Transverse colon (tissue), 4 donors: Measurements from ENCODE around the gene CFAP58. TPM values are rescaled to one million over a fixed set of nuclear protein-coding genes. Genes with fewer than 3 reads are reported as not detected.

Experiments
- DNase-seq: peaks from one replicate; pipeline ENCODE4 v3.0.0-alpha.2; 2019
- H3K27ac ChIP-seq, 4 donors: fragments of 200-600 bp; sonication (generic); 2 replicates each; pipeline ENCODE4 v1.5.1; 2016 to 2018; ENCODE audit warnings: inconsistent platforms in 4 of 4
- H3K27me3 ChIP-seq: fragments of 200-600 bp; sonication (generic); 2 replicates; pipeline ENCODE4 v1.5.1; 2017; ENCODE audit warnings: inconsistent platforms
- H3K36me3 ChIP-seq, 4 donors: fragments of 200-600 bp; sonication (generic); 2 replicates each; pipeline ENCODE4 v1.5.1; 2017 to 2019; ENCODE audit warnings: inconsistent platforms in 4 of 4
- H3K4me1 ChIP-seq, 4 donors: fragments of 200-600 bp; sonication (generic); 2 replicates each; pipeline ENCODE4 v1.5.1; 2017 to 2020; ENCODE audit warnings: inconsistent platforms in 4 of 4
- H3K4me3 ChIP-seq, 4 donors: fragments of 200-600 bp; sonication (generic); 1 replicate in 1 of 4; 2 replicates in 3 of 4; pipeline versions ENCODE4 v1.5.1 to v1.6.1; 2017 to 2019; ENCODE audit warnings: inconsistent platforms in 4 of 4
- H3K9me3 ChIP-seq, 2 donors: fragments of 200-600 bp; sonication (generic); 2 replicates each; pipeline ENCODE4 v1.5.1; 2017 to 2019; ENCODE audit warnings: inconsistent platforms in 2 of 2
- EP300 ChIP-seq: sonication (generic); formaldehyde crosslinking; IDR thresholded peaks from one replicate; pipeline ENCODE4 v1.6.1; 2017; ENCODE audit warnings: antibody characterized with exemption, low read depth
- POLR2A ChIP-seq: fragments of 450-650 bp; IDR thresholded peaks from one replicate; pipeline ENCODE4 v1.6.1; 2016; ENCODE audit warnings: antibody characterized with exemption, mild to moderate bottlenecking, moderate library complexity
- POLR2AphosphoS5 ChIP-seq, 3 donors: sonication (generic); formaldehyde crosslinking; IDR thresholded peaks; one replicate each; pipeline ENCODE4 v1.6.1; 2016; ENCODE audit warnings: antibody characterized with exemption in 3 of 3
- WGBS, 2 donors: methylation state at CpG; one replicate each; pipeline ENCODE4 v1.1.5; 2018; ENCODE audit warnings: low coverage in 1 of 2; 5-methylcytosine and 5-hydroxymethylcytosine counted together
- in situ Hi-C, 4 donors: fragments of 200-750 bp; cut with MboI; loops; one replicate each; pipeline versions ENCODE4 v1.15.0 to v1.15.1; 2017; ENCODE audit warnings: low sequenced_read_pairs in 3 of 4, low pct_ligation_motif_present in 1 of 4, low pct_unique_long_range_greater_than_20kb in 1 of 4
- intact Hi-C: fragments of 100-400 bp; cut with DNase I; formaldehyde crosslinking; loops from one replicate; pipeline ENCODE4 v1.15.1; 2023; ENCODE audit warnings: low total_unique reads
- total RNA-seq, 4 donors: library from RNA; depleted of rRNA; stranded (reverse); fragments of >200 nt; gene quantifications; one replicate each; pipeline ENCODE4 v1.1.0, GENCODE V29; 2016
- TF ChIP-seq, protein P1 (sequence below), 5 experiments: fragments of 200-600 bp in 3 of 5; fragments of 450-650 bp in 2 of 5; sonication (generic) in 3 of 5; IDR thresholded peaks; 1 replicate in 2 of 5; 2 replicates in 3 of 5; pipeline ENCODE4 v1.5.1; 2016 to 2017; ENCODE audit warnings: antibody characterized with exemption in 5 of 5, inconsistent platforms in 3 of 5, mild to moderate bottlenecking in 2 of 5, moderate library complexity in 1 of 5

The CFAP58 gene
- total RNA-seq, 4 donors from 2014 or later: 0.16 to 0.27 TPM; not detected in 2

DNA sequence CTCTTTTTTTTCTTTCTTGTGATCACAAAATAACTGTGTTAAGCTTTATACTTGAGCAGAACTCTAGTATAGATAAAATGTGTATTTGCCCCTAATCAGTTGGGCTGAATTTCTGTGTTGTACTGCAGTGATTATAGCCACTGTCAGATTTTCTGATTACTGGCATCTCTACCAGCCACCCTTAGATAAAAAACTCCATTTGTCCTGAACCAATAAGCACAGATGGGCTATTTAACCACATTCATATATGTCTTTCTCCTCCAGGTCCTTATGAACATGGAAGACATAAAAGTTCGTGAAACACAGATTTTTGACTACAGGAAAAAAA is 38.3 kb downstream of the CFAP58 start:
- DNase-seq: no peak
- in situ Hi-C loops: no loop called here
- Histone ChIP-seq H3K27me3 (peaks cover 4% of the 10 kb centered on the region), H3K4me3 (no peak overlapping the region), H3K4me1 (no peaks in the 10 kb centered on the region), H3K27ac (no peak overlapping the region), H3K36me3 (no peaks in the 10 kb centered on the region), H3K9me3 (no peaks in the 10 kb centered on the region)
- TF ChIP-seq, protein P1, sequence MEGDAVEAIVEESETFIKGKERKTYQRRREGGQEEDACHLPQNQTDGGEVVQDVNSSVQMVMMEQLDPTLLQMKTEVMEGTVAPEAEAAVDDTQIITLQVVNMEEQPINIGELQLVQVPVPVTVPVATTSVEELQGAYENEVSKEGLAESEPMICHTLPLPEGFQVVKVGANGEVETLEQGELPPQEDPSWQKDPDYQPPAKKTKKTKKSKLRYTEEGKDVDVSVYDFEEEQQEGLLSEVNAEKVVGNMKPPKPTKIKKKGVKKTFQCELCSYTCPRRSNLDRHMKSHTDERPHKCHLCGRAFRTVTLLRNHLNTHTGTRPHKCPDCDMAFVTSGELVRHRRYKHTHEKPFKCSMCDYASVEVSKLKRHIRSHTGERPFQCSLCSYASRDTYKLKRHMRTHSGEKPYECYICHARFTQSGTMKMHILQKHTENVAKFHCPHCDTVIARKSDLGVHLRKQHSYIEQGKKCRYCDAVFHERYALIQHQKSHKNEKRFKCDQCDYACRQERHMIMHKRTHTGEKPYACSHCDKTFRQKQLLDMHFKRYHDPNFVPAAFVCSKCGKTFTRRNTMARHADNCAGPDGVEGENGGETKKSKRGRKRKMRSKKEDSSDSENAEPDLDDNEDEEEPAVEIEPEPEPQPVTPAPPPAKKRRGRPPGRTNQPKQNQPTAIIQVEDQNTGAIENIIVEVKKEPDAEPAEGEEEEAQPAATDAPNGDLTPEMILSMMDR (IDR thresholded peaks at IDR 0.05): no peak
- TF ChIP-seq POLR2AphosphoS5 (IDR thresholded peaks at IDR 0.05): no peak
- TF ChIP-seq POLR2A: no peak
- no peak for TF ChIP-seq EP300
- intact Hi-C loops: no loop called here
- WGBS, 2 donors: 44 to 45% methylated on average over 1 of the region's 1 CpG

DNA sequence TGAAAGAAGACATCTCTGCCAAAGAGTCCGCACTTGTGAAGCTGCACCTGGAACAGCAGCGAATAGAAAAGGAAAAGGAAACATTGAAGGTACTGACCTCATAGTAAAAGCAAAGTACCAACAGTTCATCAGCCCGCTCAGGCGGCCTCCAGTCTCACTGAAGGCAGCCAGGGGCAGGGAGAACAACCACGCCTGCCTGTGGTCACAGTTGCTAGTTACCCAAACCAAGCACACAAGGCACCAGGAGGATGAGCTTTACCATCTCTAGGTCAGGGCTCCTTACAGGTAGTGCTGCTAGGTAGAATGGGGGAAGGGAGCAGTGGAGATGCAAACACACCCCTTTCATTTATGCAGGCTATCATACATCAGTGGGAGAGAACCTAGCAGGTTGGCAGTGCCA is 39.8 kb downstream of the CFAP58 start:
- H3K36me3 ChIP-seq: no peaks in the 10 kb centered on the region
- in situ Hi-C loops (no loop called here), intact Hi-C loops (no loop called here)
- no peak for DNase-seq
- WGBS, 2 donors: 79 to 83% methylated on average over 2 to 5 of the region's 5 CpGs
- peaks cover 4% of the 10 kb centered on the region for H3K27me3 ChIP-seq
- H3K4me1 ChIP-seq: no peaks in the 10 kb centered on the region
- no peak overlapping the region for H3K27ac ChIP-seq
- no peaks in the 10 kb centered on the region for H3K9me3 ChIP-seq
- H3K4me3 ChIP-seq: no peak overlapping the region
- TF ChIP-seq POLR2AphosphoS5 (IDR thresholded peaks at IDR 0.05): no peak
- TF ChIP-seq EP300: no peak
- TF ChIP-seq, protein P1 (IDR thresholded peaks at IDR 0.05): no peak

GRCh38 chr10:104396581-104396980 is 42.9 kb downstream of the CFAP58 start:
- Histone ChIP-seq H3K4me1 (no peaks in the 10 kb centered on the region), H3K4me3 (no peak overlapping the region), H3K36me3 (no peaks in the 10 kb centered on the region), H3K27ac (no peak overlapping the region), H3K9me3 (no peaks in the 10 kb centered on the region), H3K27me3 (peaks cover 4% of the 10 kb centered on the region)
- WGBS, 2 donors: 65% methylated on average over 2 of the region's 2 CpGs; no CpG with 5 or more reads in 1 of the 2 donors
- TF ChIP-seq POLR2AphosphoS5 (IDR thresholded peaks at IDR 0.05) (no peak), EP300 (no peak), POLR2A (no peak)
- TF ChIP-seq, protein P1 (IDR thresholded peaks at IDR 0.05): no peak
- DNase-seq: no peak
- intact Hi-C loops (no loop called here), in situ Hi-C loops (no loop called here)

DNA sequence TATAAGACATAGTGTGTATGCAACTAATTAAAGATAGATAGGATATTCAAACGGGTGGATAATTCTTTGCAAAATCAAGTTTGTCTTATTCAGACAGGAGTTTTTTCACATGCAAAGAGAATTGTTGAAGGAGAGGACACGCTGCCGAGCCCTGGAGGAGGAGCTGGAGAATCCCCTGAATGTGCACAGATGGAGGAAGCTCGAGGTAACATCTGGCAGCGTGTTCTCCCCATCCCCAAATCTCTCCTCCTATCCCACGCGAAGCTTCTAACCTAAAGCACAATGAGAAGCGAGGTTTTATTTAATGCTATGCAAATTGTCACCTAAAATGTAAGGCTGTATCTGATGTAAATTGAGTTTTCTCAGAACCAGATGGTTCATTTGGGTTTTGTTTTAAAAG is 50.0 kb downstream of the CFAP58 start:
- Histone ChIP-seq H3K4me3 (no peak overlapping the region), H3K27ac (no peak overlapping the region), H3K9me3 (no peaks in the 10 kb centered on the region), H3K4me1 (no peaks in the 10 kb centered on the region), H3K36me3 (no peaks in the 10 kb centered on the region), H3K27me3 (no peaks in the 10 kb centered on the region)
- WGBS, 2 donors: 74 to 81% methylated on average over 8 of the region's 8 CpGs
- TF ChIP-seq POLR2A (no peak), EP300 (no peak), POLR2AphosphoS5 (IDR thresholded peaks at IDR 0.05) (no peak)
- TF ChIP-seq, protein P1 (IDR thresholded peaks at IDR 0.05): no peak
- in situ Hi-C loops: no loop called here
- no peak for DNase-seq
- intact Hi-C loops: no loop called here
